HG03039 (cell line): ENCODE data around the gene SYPL1.

ENCODE experiments used
- ATAC-seq: cut with Tn5 transposase; IDR thresholded peaks from one replicate; pipeline ENCODE4 v1.9.1; 2021; ENCODE audit warnings: mild to moderate bottlenecking, moderate library complexity; ENCODE audit not compliant: unreplicated experiment

Gene SYPL1

DNA sequence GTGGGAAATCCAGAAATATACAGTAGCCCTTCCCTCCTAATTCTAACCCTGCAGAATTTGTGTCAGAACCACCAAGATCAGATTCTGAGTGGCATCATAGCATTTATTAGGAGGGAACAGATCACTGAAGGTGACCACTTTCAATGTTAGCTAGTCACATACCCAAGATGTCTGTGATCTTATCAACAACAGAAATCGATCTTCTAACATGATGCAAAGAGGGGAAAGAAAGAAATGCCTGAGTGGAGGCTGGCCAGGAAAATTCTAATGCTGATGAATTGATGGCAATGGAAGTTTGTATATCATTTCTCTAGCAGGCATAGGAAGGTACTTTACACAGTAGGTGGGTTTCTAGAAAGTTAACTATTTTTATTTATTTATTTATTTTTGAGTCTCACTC is 10.6 kb upstream of the SYPL1 start:
- no peak for ATAC-seq

DNA sequence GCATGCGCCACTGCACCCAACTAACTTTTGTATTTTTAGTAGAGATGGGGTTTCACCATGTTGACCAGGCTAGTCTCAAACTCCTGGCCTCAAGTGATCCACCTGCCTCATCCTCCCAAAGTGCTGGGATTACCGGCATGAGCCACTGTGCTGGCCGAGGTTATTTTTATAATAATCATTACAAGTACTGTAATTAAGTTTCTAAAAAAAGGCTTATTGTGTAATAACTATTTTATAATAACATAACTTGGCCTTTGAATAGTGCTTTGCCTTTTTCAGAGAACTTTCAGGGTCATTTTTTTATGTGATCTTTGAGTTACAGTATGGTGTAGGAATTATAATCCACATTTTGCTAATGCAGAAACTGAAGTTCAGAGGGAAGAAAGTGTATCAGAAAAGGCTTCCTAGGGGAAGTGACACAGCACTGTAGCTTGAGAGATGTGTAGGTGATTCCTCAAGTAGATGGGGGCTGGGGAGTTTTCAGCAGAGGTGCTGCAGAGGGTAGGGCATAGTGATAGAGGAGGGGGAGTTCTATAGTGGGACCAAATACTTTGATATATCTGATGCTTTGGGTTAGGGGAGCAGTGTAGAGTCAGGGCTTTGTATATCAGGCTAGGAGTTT is 9.2 kb upstream of the SYPL1 start:
- no peak for ATAC-seq

DNA sequence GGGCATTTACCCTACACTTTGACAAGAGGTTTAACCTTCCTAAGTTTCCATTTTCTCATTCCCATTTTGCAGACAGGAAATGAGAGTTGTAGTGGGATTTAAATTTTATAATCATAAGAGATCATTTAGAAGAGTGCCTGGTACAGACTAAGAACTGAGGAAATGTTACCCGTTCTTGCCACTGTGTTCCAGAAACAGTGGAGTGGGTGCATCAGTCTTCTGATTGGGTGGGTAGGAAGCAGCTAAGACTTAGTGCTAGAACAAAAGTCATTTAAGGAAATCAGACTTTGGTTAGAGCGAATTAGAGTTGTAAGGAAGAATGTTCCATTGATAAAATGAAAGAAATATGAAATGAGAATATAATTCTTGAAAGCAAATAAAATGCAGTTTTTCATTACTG is 8.4 kb upstream of the SYPL1 start:
- ATAC-seq: no peak

DNA sequence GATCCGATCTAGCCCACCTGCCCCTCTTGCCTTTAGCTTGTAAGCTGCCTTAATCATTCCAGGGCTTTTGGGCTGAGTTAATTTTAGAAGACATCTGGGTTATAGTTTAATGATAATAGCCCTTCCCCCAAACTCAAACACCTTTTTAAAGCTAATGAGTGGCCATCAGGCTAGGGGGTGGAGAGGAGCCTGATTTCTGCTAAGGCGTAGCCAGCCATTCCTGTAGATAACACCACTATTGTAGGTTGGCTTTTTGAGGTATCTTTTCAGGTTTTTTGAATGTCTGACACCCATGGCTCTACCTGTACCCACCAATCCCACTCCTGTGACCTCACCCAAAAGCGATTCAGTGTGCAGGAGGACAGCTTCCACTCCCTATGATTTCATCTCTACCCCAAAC is 7.6 kb upstream of the SYPL1 start:
- no peak for ATAC-seq

DNA sequence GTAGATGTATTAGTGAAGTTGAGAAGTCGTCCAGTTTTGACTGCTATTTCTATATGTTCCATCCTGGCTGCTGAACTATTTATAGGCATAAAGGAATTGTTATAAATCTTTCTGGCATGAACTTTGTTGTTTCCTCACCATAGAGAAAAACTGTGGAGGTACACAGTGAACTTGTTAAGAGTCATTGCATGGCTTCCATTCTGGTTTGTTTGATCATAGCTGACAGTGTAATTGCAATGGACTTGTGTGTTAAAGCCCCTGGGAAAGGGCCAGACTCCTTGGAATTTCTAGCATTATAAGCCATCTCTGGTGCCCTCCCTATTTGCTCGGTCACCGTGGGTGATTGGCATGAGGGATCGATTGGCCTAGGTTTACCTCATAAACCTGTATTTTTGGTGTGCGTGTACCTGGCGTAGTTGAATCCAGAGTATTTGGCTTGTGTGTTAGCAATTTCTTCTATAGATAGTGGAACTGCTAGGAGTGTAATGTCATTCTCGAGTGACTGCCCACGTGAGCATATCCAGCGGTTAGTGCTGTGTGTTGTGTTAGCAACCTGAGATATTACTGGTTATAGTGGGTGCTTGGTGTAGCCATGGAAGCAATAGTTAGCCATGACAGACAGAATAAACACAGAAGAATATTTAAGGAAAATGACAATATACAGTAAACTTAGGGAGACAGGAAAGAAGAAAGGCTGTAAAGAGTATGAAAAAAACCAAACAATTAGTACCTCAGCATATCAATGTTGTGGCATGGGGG is 5.9 kb upstream of the SYPL1 start:
- no peak for ATAC-seq

DNA sequence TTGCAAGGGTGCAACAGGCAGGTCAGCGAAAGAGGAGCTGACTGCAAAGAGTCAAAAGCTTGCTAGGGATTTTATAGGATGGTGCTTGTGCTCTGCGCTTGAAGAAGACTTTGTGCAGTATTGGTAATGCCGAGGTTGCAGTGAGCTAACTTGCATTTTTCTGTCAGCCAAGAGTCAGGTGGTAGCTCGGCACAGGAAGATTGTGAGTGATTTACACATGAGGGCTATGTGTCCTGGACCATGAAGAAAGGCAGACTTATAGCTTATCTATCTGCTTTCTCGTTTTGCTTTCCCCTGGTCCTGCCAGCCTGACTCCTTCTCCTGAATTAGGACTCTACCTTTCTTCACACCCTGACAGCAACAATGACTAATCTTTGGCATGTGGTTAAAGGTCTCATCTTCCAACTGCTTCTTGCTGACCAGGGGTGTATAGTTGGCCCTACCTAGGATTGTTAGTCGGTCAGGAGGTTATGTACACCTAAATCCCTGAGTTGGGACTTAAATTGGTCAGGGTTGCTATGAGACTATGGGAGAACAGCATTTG is 4.1 kb upstream of the SYPL1 start:
- no peak for ATAC-seq

DNA sequence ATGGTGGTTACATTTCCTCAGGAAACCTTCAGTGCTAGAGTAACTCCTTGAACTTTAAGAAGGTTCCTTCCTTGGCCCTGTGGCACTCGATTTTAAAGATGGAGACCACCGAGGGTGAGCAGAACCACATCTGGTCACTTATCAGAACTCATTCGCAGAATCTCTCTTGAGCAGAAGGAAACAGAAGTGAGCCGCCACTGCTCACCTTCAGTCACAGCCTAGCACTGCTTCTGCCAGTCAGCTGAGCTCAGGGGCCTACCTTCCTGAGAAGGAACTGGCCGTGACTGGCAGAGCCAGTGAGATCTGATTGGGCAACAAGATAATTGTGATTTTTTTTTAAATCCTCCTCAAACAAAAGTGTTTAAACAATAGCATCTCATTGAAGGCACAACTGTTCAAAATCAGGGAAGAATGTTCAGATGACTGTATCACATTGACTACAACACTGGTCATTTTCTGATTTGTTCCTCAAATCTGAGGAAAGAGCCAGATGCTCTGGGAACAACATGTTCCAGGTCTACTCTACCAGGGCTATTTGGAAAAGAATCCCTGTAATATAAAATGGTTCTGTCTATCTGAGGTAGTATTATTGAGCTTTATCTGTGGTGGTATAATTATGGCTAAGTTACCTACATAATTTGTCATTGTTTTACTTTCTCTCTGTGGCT is 2.7 kb upstream of the SYPL1 start:
- no peak for ATAC-seq

DNA sequence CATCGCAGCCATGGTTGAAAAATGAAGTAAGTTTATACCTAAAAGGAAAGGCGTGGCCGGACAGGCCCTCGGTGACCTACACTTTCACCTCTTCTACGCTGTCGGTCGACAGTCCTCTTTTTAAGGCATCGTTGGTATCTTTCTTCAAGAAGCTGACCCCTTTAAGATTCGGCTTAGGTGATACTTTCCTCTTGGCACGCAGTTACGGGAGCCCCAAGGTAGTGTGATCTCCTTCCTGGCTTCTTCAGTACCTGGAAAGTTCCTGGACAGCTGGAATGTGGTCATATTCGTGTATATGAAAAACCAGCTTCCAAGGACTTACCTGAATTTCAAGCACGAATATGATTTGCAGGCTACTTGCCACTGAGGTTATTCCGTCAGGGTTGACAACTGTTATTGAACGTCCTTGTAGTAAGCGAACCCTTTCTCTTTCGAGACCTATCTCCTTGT is 885 bp upstream of the SYPL1 start:
- ATAC-seq: no peak

DNA sequence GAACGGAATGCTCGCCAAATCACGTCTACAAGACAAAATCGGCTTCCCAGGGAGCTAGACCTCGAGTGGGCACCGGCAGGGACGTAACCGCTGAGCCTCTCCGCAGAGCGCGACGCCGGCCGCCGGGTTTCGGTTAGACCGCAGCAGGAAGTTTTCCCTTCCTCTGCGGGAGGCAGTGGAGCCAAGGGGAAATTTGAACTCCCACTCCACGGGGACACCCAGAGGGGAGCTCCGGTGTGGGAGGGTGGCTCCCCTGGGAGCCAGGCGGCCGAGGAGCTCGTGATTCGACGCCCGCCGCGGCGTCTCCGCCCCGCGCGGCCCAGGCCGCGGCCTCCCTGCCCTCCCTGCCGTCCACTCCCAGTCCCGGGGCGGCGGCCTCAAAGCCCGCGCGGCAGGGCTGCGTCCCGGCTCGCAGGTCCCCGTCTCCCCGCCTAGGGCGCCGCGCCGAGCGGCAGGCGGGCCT is 426 bp downstream of the SYPL1 start:
- ATAC-seq: peak; percentile 31

DNA sequence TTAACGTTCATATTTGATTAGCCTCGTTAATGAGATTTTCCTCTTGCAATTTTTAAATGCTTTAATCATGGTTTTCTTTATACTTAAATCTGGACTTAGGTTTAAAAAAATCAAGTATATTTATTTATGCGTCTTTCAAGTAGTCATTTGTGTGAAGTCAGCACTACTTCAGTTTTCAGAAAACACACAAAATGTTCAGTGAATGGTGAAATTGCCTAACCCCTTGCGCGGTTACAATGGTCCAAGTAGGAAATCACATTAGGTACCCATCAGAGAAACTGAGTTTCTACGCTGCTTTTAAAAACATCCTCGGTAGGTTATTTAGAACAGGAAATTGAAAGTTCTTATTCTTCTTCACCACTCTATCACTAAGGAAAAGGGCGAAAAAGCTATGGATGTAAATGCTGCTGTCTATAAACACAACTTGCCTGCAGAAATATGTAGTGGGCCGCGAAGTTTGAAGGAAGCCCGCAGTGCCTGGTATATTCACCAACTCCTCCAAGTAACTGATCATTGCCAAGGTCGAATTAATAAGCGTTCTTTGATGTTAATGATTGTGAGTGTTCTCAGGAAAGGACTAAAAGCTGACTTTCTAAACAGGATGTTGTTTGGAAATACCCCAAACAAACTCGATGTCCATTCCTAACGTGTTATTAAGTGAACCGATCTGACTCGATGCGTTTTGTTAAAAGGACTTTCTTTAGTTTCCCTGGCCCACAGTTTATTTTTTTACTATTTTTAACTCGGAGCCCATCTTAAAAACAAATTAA is 1.0 kb downstream of the SYPL1 start:
- no peak for ATAC-seq

DNA sequence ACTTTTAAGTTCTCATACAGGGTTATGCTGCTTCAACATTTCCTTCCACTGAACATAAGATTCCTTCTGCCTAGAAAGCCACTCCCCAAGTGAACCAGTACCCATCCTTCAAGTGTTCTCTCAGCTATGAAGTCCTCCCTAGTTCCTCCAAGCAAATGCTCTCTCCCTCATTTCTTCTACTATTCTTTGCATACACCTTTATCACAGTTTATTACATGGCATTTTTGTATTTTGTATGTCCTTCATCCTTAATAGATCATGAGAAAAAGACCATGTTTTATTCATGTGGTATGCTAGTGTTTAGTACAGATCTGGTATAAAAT is 1.9 kb downstream of the SYPL1 start:
- ATAC-seq: no peak

DNA sequence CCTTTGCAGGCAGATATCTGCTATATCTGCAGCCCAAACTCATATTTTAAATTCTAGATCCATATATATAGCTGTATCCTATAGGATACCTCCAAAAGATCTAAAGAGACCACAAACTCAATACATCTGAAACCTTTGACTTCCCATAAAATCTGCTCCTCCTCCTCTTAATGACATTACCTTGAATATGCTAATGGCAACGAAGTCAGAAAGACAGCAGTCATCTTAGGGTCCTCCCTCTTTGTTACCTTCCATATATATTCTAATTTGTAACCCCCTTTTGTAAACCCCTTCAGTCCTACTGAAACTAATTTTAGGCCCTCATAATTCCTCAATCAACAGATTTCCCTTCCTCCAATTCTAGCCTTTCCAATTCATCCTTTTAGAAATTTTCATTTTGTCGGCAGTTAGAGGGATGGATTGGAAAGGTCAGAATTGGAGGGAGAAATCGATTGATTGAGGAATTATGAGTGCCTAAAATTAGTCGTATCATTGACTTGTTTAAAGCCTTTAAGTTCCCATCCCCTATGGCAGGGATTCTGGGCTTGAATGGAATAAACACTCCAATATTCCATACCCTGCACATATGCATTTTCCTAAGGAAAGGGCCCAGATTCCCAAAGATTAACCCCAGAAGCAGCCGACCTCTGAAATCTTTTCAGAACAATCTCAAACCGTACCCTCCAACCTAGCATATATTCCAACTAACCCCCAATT is 2.4 kb downstream of the SYPL1 start:
- no peak for ATAC-seq

DNA sequence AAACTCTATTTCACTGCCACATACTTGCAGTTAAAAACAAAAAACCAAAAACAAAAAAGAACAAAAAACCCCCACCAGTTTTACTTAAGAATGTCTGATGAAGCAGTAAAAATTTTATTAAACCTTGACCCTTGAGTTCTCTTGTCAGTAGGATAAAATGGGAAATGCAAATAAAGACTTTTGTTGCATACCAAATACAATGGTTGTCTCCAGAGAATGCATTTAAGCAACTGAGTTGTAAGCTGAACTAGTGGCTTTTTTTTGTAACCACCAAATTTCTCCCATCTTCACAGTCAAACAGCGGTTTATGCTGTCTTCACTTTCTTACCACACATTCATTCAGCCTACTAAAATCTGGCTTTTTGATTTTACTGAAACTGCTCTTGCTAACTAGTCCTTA is 3.1 kb downstream of the SYPL1 start:
- no peak for ATAC-seq

DNA sequence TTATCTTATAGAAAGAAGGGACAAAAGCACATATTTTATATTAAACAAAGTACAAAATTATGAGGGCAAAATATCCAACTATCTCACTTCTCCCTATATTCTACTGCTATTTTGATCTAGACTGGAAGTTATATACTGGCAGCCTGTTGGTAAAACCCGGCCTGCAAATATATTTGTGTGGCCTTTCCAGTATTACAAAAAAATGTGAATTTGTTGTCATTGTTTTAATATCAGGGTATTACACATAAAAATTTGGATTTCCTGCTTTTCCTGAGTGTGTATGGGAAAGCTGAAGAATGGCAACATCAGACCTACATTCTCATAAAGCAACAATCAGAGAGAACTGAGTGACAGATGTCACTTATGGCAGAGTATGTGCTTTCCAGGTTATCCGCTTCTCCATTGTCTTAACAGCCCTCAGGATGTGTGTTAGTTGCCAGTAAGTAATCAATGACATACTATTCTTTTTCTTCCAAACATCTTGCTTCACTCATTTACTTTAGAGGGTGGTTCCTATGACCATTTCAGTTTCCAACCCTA is 7.3 kb downstream of the SYPL1 start:
- ATAC-seq: no peak

DNA sequence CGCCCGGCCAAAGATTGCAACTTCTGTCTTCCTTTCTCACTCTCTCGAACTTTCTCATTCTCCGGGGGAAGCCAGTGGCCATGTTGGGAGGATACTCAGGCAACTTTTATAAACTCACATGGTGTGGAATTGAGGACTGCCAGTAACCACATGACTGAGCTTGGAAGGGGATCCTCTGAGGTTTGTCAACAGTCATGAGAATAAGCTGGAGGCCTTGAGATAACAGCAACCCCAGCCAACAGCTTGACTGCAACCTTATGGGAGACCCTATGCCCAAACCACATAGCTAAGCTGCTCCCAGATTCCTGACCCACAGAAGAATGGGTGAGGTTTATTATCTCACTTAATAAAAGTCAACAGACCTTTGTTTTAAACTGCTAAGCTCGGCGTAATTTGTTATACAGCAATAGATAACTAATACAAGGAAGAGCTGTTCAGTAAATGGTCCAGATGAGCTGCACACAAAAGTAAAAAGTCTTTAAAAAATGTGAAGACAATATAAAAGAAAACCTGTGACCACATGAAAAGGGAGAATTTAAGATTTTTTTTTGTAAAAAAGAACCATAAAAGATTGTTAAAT is 9.6 kb downstream of the SYPL1 start:
- ATAC-seq: no peak

DNA sequence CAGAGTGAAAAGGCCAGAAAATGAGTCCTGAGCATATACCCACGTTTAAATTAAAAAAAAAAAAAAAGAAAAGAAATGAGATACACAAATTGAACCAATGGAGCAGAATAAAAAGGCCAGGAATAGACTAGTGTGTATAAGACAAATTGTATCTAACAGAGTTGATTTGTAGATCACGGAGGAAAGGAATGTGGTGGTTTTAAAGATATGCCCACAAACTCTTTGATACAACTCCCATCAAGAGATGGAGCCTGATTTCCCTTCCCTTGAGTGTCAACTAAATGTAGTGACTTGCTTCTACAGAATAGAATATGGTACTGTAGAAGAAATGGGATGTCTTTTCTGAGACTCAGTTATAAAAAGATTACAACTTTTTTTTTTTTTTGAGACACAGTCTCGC is 10.4 kb downstream of the SYPL1 start:
- no peak for ATAC-seq

DNA sequence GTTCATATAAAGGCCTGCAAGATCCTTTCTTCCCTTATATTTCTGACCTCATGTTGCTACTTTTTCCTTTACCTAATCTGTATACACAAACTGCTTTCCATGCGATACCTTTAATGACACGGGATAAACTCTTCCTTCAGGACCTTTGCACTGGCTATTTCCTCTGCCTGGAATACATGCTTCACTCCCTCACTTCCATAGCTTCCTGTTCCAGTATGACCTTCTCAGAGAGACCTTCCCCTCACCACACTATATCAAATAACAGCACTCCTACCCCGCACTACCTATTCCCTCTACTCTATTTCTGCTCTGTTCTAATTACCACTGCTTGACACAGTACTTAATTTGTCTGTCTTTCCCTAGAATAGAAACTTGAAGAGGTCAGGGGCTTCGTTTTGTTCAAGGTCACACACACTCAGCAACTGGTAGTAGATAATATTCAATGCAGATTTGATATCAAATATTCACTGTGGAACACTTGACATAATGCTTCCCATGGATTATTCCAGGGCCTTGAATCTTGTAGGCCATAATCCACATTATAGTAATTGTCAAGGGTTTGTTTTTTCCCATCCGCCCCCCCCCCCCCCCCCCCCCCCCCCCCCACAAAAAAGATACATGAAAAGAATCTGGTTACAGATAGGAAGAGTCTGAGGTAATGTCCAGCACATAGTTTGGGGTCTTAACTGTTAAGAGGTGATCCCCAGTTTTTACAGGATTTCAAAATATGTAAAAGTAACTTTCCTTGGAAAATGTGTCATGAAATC is 11.1 kb downstream of the SYPL1 start:
- ATAC-seq: no peak

DNA sequence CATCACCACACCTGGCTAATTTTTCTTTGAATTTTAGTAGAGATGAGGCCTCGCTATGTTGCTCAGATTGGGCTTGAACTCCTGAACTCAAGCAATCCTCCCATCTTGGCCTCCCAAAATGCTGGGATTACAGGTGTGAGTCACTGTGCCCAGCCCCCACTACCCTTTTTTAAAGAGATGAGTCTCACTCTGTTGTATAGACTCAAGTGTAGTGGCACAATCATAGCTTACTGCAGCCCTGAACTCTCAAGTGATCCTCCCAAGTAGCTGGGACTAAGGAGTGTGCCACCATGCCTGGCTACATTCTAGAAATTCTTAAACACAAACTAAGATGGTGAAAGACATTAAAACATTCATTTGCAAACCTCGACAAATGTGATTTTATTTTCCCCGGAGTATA is 12.6 kb downstream of the SYPL1 start:
- ATAC-seq: no peak

DNA sequence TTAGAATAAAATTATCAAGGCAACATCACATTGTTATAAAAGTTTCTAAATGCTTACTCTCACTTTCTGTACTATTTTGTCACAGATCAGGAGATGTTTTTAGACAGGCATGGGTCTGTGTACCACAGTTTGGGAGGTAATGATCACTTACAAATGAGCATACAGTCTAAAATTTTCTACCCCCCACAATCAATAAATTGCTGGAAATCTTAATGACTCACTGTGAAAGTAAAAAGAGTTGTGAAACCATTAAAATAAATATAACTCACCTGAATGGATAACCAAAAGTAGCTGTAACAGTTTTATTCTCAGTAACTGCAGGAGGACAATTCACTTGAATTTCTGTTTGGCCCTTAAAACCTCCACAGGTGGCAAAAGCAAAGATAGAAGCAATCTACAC is 13.2 kb downstream of the SYPL1 start:
- no peak for ATAC-seq
